IMR-90 (cell line): Measurements from ENCODE around the gene SFTPB. TPM values are rescaled to one million over a fixed set of nuclear protein-coding genes. Genes with fewer than 3 reads are reported as not detected.

Experiments
- ATAC-seq: fragments of 200-7000 bp; cut with Tn5 transposase; 2 replicates; pipeline ENCODE4 v1.9.1; 2020; ENCODE audit warnings: low read depth, mild to moderate bottlenecking, moderate library complexity
- BruUV-seq: library from RNA; stranded (reverse); fragments of 400-500 nt; replicated peaks from 2 replicates; lab custom pipeline; 2021; lab: Mats Ljungman, UMichigan
- CTCF ChIA-PET: fragments of 300-600 bp; formaldehyde crosslinking; extraction: SDS; loops from one replicate; lab custom pipeline; 2021; ENCODE audit warnings: antibody characterized with exemption; lab: Yijun Ruan, JAX
- POLR2A ChIA-PET: fragments of 300-600 bp; sonication (Branson Sonifier 250); formaldehyde crosslinking; loops from one replicate; lab custom pipeline; 2022; ENCODE audit warnings: antibody characterized with exemption; ENCODE audit not compliant: unreplicated experiment; lab: Charles Lee
- DNase-seq: peaks from one replicate; pipeline ENCODE4 v3.0.0; 2013
- H2AFZ ChIP-seq: replicated peaks from 2 replicates; pipeline ENCODE3; 2013; ENCODE audit warnings: low read length, mild to moderate bottlenecking; ENCODE audit not compliant: poor library complexity
- H2AK5ac ChIP-seq: 2 replicates; pipeline ENCODE4 v1.6.1; 2013; ENCODE audit warnings: low read depth, low read length, inconsistent platforms
- H2AK9ac ChIP-seq: replicated peaks from 2 replicates; pipeline ENCODE3; 2013; ENCODE audit warnings: mild to moderate bottlenecking, low read depth, low read length, moderate library complexity; ENCODE audit not compliant: poor library complexity
- H2BK120ac ChIP-seq: 2 replicates; pipeline ENCODE4 v1.6.1; 2013; ENCODE audit warnings: low read depth, low read length, inconsistent platforms
- H2BK15ac ChIP-seq: 3 replicates; pipeline ENCODE4 v1.6.1; 2013; ENCODE audit warnings: low read depth, low read length, inconsistent platforms
- H2BK20ac ChIP-seq: 2 replicates; pipeline ENCODE4 v1.6.1; 2013; ENCODE audit warnings: low read depth, mild to moderate bottlenecking, inconsistent platforms, low read length, moderate library complexity
- H2BK5ac ChIP-seq: 2 replicates; pipeline ENCODE4 v1.6.1; 2013; ENCODE audit warnings: mild to moderate bottlenecking, low read depth, low read length, inconsistent platforms; ENCODE audit not compliant: poor library complexity, severe bottlenecking
- H3K14ac ChIP-seq: replicated peaks from 2 replicates; pipeline ENCODE4 v1.6.1; 2013; ENCODE audit warnings: low read depth, low read length, inconsistent platforms
- H3K18ac ChIP-seq: 2 replicates; pipeline ENCODE4 v1.6.1; 2013; ENCODE audit warnings: low read depth, low read length, control low read depth
- H3K23ac ChIP-seq: 2 replicates; pipeline ENCODE4 v1.6.1; 2013; ENCODE audit warnings: low read depth, low read length, inconsistent platforms
- H3K27ac ChIP-seq: 2 replicates; pipeline ENCODE4 v1.5.1; 2013; ENCODE audit warnings: mild to moderate bottlenecking, control low read depth, low read length; ENCODE audit not compliant: insufficient read depth
- H3K27me3 ChIP-seq: 2 replicates; pipeline ENCODE4 v1.6.1; 2013; ENCODE audit warnings: low read length; ENCODE audit not compliant: control insufficient read depth, insufficient read depth
- H3K36me3 ChIP-seq: 2 replicates; pipeline ENCODE4 v1.6.1; 2013; ENCODE audit warnings: low read length, mixed read lengths; ENCODE audit not compliant: control insufficient read depth, insufficient read depth
- H3K4ac ChIP-seq: 2 replicates; pipeline ENCODE4 v1.6.1; 2013; ENCODE audit warnings: low read depth, low read length, inconsistent platforms
- H3K4me1 ChIP-seq: 2 replicates; pipeline ENCODE4 v1.6.1; 2013; ENCODE audit warnings: low read length, mixed read lengths; ENCODE audit not compliant: control insufficient read depth, insufficient read depth
- H3K4me2 ChIP-seq: 2 replicates; pipeline ENCODE4 v1.6.1; 2013; ENCODE audit warnings: low read depth, mild to moderate bottlenecking, control low read depth, low read length, moderate library complexity
- H3K4me3 ChIP-seq: 2 replicates; pipeline ENCODE4 v1.5.1; 2013; ENCODE audit warnings: low read depth, mild to moderate bottlenecking, control low read depth, low read length, moderate library complexity; ENCODE audit not compliant: insufficient read depth
- H3K56ac ChIP-seq: 2 replicates; pipeline ENCODE4 v1.6.1; 2013; ENCODE audit warnings: low read length, inconsistent platforms; ENCODE audit not compliant: insufficient read depth; ENCODE audit errors: extremely low read depth
- H3K79me1 ChIP-seq, 2 experiments: 2 replicates each; pipeline ENCODE4 v1.6.1; 2013; ENCODE audit warnings: low read length in 2 of 2, inconsistent platforms in 1 of 2, low read depth in 1 of 2
- H3K9ac ChIP-seq: 2 replicates; pipeline ENCODE4 v1.6.1; 2013; ENCODE audit warnings: low read depth, low read length, control low read depth
- H3K9me1 ChIP-seq: 2 replicates; pipeline ENCODE4 v1.6.1; 2013; ENCODE audit warnings: low read length, inconsistent platforms; ENCODE audit not compliant: insufficient read depth
- H3K9me3 ChIP-seq: 2 replicates; pipeline ENCODE4 v1.6.1; 2013; ENCODE audit warnings: low read length; ENCODE audit not compliant: control insufficient read depth, insufficient read depth
- H4K20me1 ChIP-seq: 2 replicates; pipeline ENCODE4 v1.6.1; 2013; ENCODE audit warnings: low read length, inconsistent platforms; ENCODE audit not compliant: insufficient read depth
- H4K5ac ChIP-seq: 2 replicates; pipeline ENCODE4 v1.6.1; 2013; ENCODE audit warnings: mild to moderate bottlenecking, low read depth, low read length, control low read depth
- H4K8ac ChIP-seq, 2 experiments: 2 replicates each; pipeline ENCODE4 v1.6.1; 2013; ENCODE audit warnings: low read depth in 2 of 2, low read length in 2 of 2, control low read depth in 1 of 2, inconsistent platforms in 1 of 2
- H4K91ac ChIP-seq: 2 replicates; pipeline ENCODE4 v1.6.1; 2013; ENCODE audit warnings: low read depth, low read length, inconsistent platforms; ENCODE audit not compliant: insufficient read depth
- CHD1 ChIP-seq: IDR thresholded peaks from 2 replicates; pipeline ENCODE4 v1.6.1; 2012; ENCODE audit warnings: low read depth, low read length, improper control_type of control experiment
- CTCF ChIP-seq: conservative IDR thresholded peaks from 2 replicates; pipeline ENCODE4 v1.5.1; 2012; ENCODE audit warnings: mild to moderate bottlenecking, low read depth, low read length, improper control_type of control experiment
- ELK1 ChIP-seq: fragments of 150-350 bp; IDR thresholded peaks from 2 replicates; pipeline ENCODE4 v1.6.1; 2016; ENCODE audit warnings: low read depth, mild to moderate bottlenecking, low read length, moderate library complexity, borderline replicate concordance
- MAZ ChIP-seq: IDR thresholded peaks from 2 replicates; pipeline ENCODE4 v1.6.1; 2012; ENCODE audit warnings: low read depth, mild to moderate bottlenecking, low read length, improper control_type of control experiment, moderate library complexity, borderline replicate concordance
- MXI1 ChIP-seq: IDR thresholded peaks from 2 replicates; pipeline ENCODE4 v1.6.1; 2012; ENCODE audit warnings: low read depth, mild to moderate bottlenecking, low read length, moderate library complexity, borderline replicate concordance
- NFE2L2 ChIP-seq: fragments of 150-350 bp; IDR thresholded peaks from 2 replicates; pipeline ENCODE4 v1.6.1; 2016; ENCODE audit warnings: low read depth, mild to moderate bottlenecking, low read length
- RFX5 ChIP-seq: IDR thresholded peaks from 2 replicates; pipeline ENCODE4 v1.8.0; 2012; ENCODE audit warnings: low read depth, mild to moderate bottlenecking, low read length, moderate library complexity
- SMC3 ChIP-seq: fragments of 150-350 bp; IDR thresholded peaks from 2 replicates; pipeline ENCODE4 v1.6.1; 2016; ENCODE audit warnings: low read depth, mild to moderate bottlenecking, antibody characterized with exemption, low read length, moderate library complexity
- USF2 ChIP-seq: fragments of 150-350 bp; IDR thresholded peaks from 2 replicates; pipeline ENCODE4 v1.6.1; 2017; ENCODE audit warnings: mild to moderate bottlenecking, antibody characterized with exemption, low read length, low read depth
- WGBS, 2 experiments: methylation state at CpG; one replicate each; pipeline versions ENCODE4 v1.1.5 to v1.1.7; 2013; ENCODE audit warnings: missing lambda C conversion rate in 2 of 2; ENCODE audit not compliant: insufficient read length in 1 of 2; ENCODE audit errors: extremely low coverage in 2 of 2; 5-methylcytosine and 5-hydroxymethylcytosine counted together
- dilution Hi-C: fragments of 300-500 bp; cut with HindIII; formaldehyde crosslinking; loops from one replicate; pipeline ENCODE4 v1.14.3; 2018; ENCODE audit warnings: low sequenced_read_pairs; ENCODE audit not compliant: unreplicated experiment
- in situ Hi-C: fragments of 300-500 bp; cut with MboI; formaldehyde crosslinking; loops from 3 replicates; pipeline ENCODE4 v1.14.3; 2019; ENCODE audit warnings: low sequenced_read_pairs, inconsistent platforms, mixed read lengths
- intact Hi-C: fragments of 100-400 bp; cut with micrococcal nuclease; formaldehyde crosslinking; loops from 2 replicates; pipeline ENCODE4 v1.10.0; 2022
- polyA plus RNA-seq, 3 experiments: library from polyadenylated mRNA; depleted of rRNA; stranded (reverse); fragments of >200 nt; gene quantifications; 2 replicates each; pipeline ENCODE4 v1.2.3, GENCODE V29; 2012; ENCODE audit warnings: low replicate concordance in 1 of 3
- total RNA-seq: library from RNA; depleted of rRNA; stranded (reverse); fragments of >200 nt; gene quantifications from 2 replicates; pipeline ENCODE4 v1.2.3, GENCODE V29; 2012

The SFTPB gene
- total and polyA plus RNA-seq, 2 of the 4 experiments (the other 2 are of a cell fraction) = not detected

- ATAC-seq (no peak), DNase-seq (no peak)
- H3K79me1 ChIP-seq = no peaks in the 10 kb centered on the region
- intact Hi-C loops (no loop called here), in situ Hi-C loops (no loop called here), dilution Hi-C loops (no loop called here)
- no peak overlapping the region for H3K4me2 ChIP-seq
- H3K36me3 ChIP-seq = no peaks in the 10 kb centered on the region
- peaks cover 2% of the 10 kb centered on the region; the same call in 1 of the 2 replicates for H4K20me1 ChIP-seq
- BruUV-seq = no TSS peak
- no peak overlapping the region for H2BK5ac ChIP-seq
- no peak overlapping the region for H3K56ac ChIP-seq
- no peak overlapping the region for H3K9ac ChIP-seq
- ChIA-PET CTCF (no interaction called here), POLR2A (no interaction called here)
- H3K9me3 ChIP-seq = no peaks in the 10 kb centered on the region
- no peak overlapping the region for H4K8ac ChIP-seq
- H2BK120ac ChIP-seq = no peak overlapping the region
- H3K27me3 ChIP-seq = peaks cover 6% of the 10 kb centered on the region; the same call in 1 of the 2 replicates
- TF ChIP-seq ELK1 = no peak
- no peak for TF ChIP-seq USF2
- no peak for TF ChIP-seq MXI1
- no peak for TF ChIP-seq SMC3
- no peak for TF ChIP-seq RFX5
- TF ChIP-seq CHD1 = no peak
- no peak for TF ChIP-seq CTCF
- no peak for TF ChIP-seq MAZ
- no peak for TF ChIP-seq NFE2L2
- no peak overlapping the region for H4K5ac ChIP-seq
- no peak overlapping the region for H3K4me3 ChIP-seq
- WGBS, 2 experiments = 100% methylated on average over 1 of the region's 3 CpGs; no CpG with 5 or more reads in 1 of the 2 experiments
- H3K23ac ChIP-seq = no peak overlapping the region
- peak overlapping the region; percentile 20 for H2AK9ac ChIP-seq
- H3K27ac ChIP-seq = no peak overlapping the region
- no peak overlapping the region for H4K91ac ChIP-seq
- no peak overlapping the region for H2AK5ac ChIP-seq
- no peak overlapping the region for H3K14ac ChIP-seq
- no peak overlapping the region for H2BK20ac ChIP-seq
- H3K9me1 ChIP-seq = peaks cover 3% of the 10 kb centered on the region; the same call in 1 of the 2 replicates
- no peak overlapping the region for H3K4ac ChIP-seq
- no peak overlapping the region for H2BK15ac ChIP-seq
- peaks cover 4% of the 10 kb centered on the region for H3K4me1 ChIP-seq
- H2AFZ ChIP-seq = no peak overlapping the region
- H3K18ac ChIP-seq = no peak overlapping the region
Measured at GRCh38 chr2:85697096-85697495, 29.1 kb upstream of the SFTPB start.
